HEK293 (cell line): ENCODE data around the gene HYAL4.

Source experiments
- CTCF ChIA-PET: fragments of 350-600 bp; formaldehyde crosslinking; extraction: SDS; loops from one replicate; lab custom pipeline; 2021; ENCODE audit warnings: antibody characterized with exemption; lab: Yijun Ruan, JAX
- POLR2A ChIA-PET: fragments of 300-600 bp; formaldehyde crosslinking; extraction: SDS; loops from one replicate; lab custom pipeline; 2020; ENCODE audit warnings: antibody characterized with exemption, inconsistent platforms; lab: Yijun Ruan, JAX
- H3K27ac ChIP-seq: fragments of 200-500 bp; sonication (Bioruptor generic); 2 replicates; pipeline ENCODE4 v1.5.1; 2014; ENCODE audit warnings: low read depth, low read length, control low read depth, inconsistent platforms; ENCODE audit errors: extremely low read depth
- H3K36me3 ChIP-seq, 2 experiments: fragments of 200-500 bp in 1 of 2; sonication (Bioruptor generic) in 1 of 2; 1 replicate in 1 of 2; 2 replicates in 1 of 2; pipeline ENCODE4 v1.5.1; 2014 to 2017; ENCODE audit warnings: inconsistent platforms in 2 of 2, low read length in 2 of 2; ENCODE audit not compliant: control insufficient read depth in 2 of 2, insufficient read depth in 1 of 2
- H3K4me1 ChIP-seq: fragments of 200-500 bp; sonication (Bioruptor generic); 2 replicates; pipeline ENCODE4 v1.5.1; 2014; ENCODE audit warnings: mild to moderate bottlenecking, low read length, inconsistent platforms; ENCODE audit not compliant: control insufficient read depth, insufficient read depth
- H3K4me3 ChIP-seq: 2 replicates; pipeline ENCODE4 v1.5.1; 2011; ENCODE audit warnings: low read depth, mild to moderate bottlenecking, control low read depth, low read length, moderate library complexity
- H3K9me3 ChIP-seq: fragments of 200-500 bp; sonication (Bioruptor generic); 2 replicates; pipeline ENCODE4 v1.5.1; 2014; ENCODE audit warnings: low read depth, low read length, inconsistent platforms; ENCODE audit not compliant: control insufficient read depth, insufficient read depth
- KLF10 ChIP-seq: fragments of 450-650 bp; IDR thresholded peaks from 2 replicates; pipeline ENCODE4 v1.5.1; 2018; ENCODE audit warnings: missing biosample characterization, mild to moderate bottlenecking, missing genetic modification characterization
- KLF8 ChIP-seq: fragments of 450-650 bp; formaldehyde crosslinking; IDR thresholded peaks from 2 replicates; pipeline ENCODE4 v1.5.1; 2016; ENCODE audit warnings: missing biosample characterization, missing genetic modification characterization
- YY2 ChIP-seq: fragments of 450-650 bp; formaldehyde crosslinking; IDR thresholded peaks from 2 replicates; pipeline ENCODE4 v1.5.1; 2016; ENCODE audit warnings: missing biosample characterization, missing genetic modification characterization
- ZEB2 ChIP-seq: fragments of 450-650 bp; formaldehyde crosslinking; IDR thresholded peaks from 2 replicates; pipeline ENCODE4 v1.5.1; 2016; ENCODE audit warnings: missing biosample characterization, missing genetic modification characterization
- ZFP3 ChIP-seq: fragments of 450-650 bp; formaldehyde crosslinking; IDR thresholded peaks from 2 replicates; pipeline ENCODE4 v1.5.1; 2016; ENCODE audit warnings: low read depth, missing biosample characterization, missing genetic modification characterization
- ZNF10 ChIP-seq: fragments of 450-650 bp; formaldehyde crosslinking; IDR thresholded peaks from 2 replicates; pipeline ENCODE4 v1.5.1; 2017; ENCODE audit warnings: missing biosample characterization, missing genetic modification characterization
- ZNF112 ChIP-seq: fragments of 450-650 bp; formaldehyde crosslinking; IDR thresholded peaks from 2 replicates; pipeline ENCODE4 v1.5.0; 2017; ENCODE audit warnings: missing biosample characterization, missing genetic modification characterization
- ZNF214 ChIP-seq: fragments of 450-650 bp; formaldehyde crosslinking; IDR thresholded peaks from 2 replicates; pipeline ENCODE4 v1.5.1; 2017; ENCODE audit warnings: missing biosample characterization, mild to moderate bottlenecking, missing genetic modification characterization, borderline replicate concordance
- ZNF248 ChIP-seq: fragments of 450-650 bp; formaldehyde crosslinking; IDR thresholded peaks from 2 replicates; pipeline ENCODE4 v1.5.1; 2017; ENCODE audit warnings: missing biosample characterization, missing genetic modification characterization
- ZNF561 ChIP-seq: fragments of 450-650 bp; IDR thresholded peaks from 2 replicates; pipeline ENCODE4 v1.5.1; 2018; ENCODE audit warnings: missing biosample characterization, missing genetic modification characterization, borderline replicate concordance
- ZNF596 ChIP-seq: fragments of 450-650 bp; IDR thresholded peaks from 2 replicates; pipeline ENCODE4 v1.5.0; 2018; ENCODE audit warnings: missing biosample characterization, mild to moderate bottlenecking, missing genetic modification characterization, moderate library complexity
- ZNF654 ChIP-seq: fragments of 450-650 bp; formaldehyde crosslinking; IDR thresholded peaks from 2 replicates; pipeline ENCODE4 v1.5.1; 2016; ENCODE audit warnings: low read depth, missing biosample characterization, missing genetic modification characterization
- TF ChIP-seq, protein P1 (sequence below): fragments of 450-650 bp; formaldehyde crosslinking; IDR thresholded peaks from 2 replicates; pipeline ENCODE4 v1.5.1; 2016; ENCODE audit warnings: missing biosample characterization, missing genetic modification characterization, low read depth
- TF ChIP-seq, protein P2 (sequence below): fragments of 450-650 bp; formaldehyde crosslinking; conservative IDR thresholded peaks from 2 replicates; pipeline ENCODE4 v1.5.1; 2016; ENCODE audit warnings: low read depth, missing biosample characterization, missing genetic modification characterization
- TF ChIP-seq, protein P3 (sequence below): fragments of 450-650 bp; formaldehyde crosslinking; IDR thresholded peaks from 2 replicates; pipeline ENCODE4 v1.5.1; 2017; ENCODE audit warnings: missing biosample characterization, missing genetic modification characterization
- TF ChIP-seq, protein P4 (sequence below): fragments of 450-650 bp; formaldehyde crosslinking; IDR thresholded peaks from 2 replicates; pipeline ENCODE4 v1.5.1; 2016; ENCODE audit warnings: missing biosample characterization, missing genetic modification characterization

HYAL4 gene

GRCh38 chr7:123879628-123880027 is 34.7 kb downstream of the HYAL4 start:
- H3K9me3 ChIP-seq, result no peaks in the 10 kb centered on the region
- H3K27ac ChIP-seq, result no peak overlapping the region
- CTCF ChIA-PET, result interaction anchor here (0.6 to 4.5 kb wide), 3 partner anchors 15 to 197 kb away, joined by 3 to 20 read pairs (median 4); no protein-coding TSS in a partner anchor

DNA sequence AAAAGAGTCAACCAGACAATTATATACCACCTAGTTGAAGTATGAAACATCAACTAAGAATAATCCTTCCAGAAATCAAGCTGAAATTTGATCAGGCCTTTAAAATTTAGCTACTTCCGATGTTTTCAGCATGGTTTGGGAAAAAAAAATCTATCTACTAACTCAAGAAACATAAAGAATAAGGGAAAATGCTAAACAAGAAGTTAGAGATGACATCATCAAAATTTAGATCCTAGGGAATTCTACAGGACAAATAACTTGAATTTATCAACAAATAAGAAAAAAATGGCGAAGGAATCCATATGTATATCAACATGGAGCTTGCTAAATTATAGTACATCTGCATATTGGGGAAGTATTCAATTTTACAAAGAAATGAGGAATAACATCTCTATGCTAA is 36.3 kb downstream of the HYAL4 start:
- Histone ChIP-seq H3K9me3 (no peaks in the 10 kb centered on the region), H3K27ac (no peak overlapping the region), H3K4me1 (no peaks in the 10 kb centered on the region), H3K36me3 (no peaks in the 10 kb centered on the region), H3K4me3 (no peak overlapping the region)
- POLR2A ChIA-PET, result no interaction called here
- TF ChIP-seq ZNF112 (tag by site-specific recombination), result no peak
- TF ChIP-seq, protein P1, sequence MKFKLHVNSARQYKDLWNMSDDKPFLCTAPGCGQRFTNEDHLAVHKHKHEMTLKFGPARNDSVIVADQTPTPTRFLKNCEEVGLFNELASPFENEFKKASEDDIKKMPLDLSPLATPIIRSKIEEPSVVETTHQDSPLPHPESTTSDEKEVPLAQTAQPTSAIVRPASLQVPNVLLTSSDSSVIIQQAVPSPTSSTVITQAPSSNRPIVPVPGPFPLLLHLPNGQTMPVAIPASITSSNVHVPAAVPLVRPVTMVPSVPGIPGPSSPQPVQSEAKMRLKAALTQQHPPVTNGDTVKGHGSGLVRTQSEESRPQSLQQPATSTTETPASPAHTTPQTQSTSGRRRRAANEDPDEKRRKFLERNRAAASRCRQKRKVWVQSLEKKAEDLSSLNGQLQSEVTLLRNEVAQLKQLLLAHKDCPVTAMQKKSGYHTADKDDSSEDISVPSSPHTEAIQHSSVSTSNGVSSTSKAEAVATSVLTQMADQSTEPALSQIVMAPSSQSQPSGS (tag by site-specific recombination), result peak; percentile 74; the same call in 1 of the 2 replicates
- TF ChIP-seq, all 188 proteins: peak for 1
- CTCF ChIA-PET, result interaction anchor here (0.8 to 4.5 kb wide), 4 partner anchors 9 to 245 kb away, joined by 3 to 20 read pairs (median 6); no protein-coding TSS in a partner anchor

More at GRCh38 chr7:123879628-123880027, 34.7 kb downstream of the HYAL4 start:
- no peaks in the 10 kb centered on the region for H3K4me1 ChIP-seq
- TF ChIP-seq ZNF596 (tag by site-specific recombination) (no peak), ZEB2 (tag by site-specific recombination) (no peak), ZNF561 (no peak), KLF8 (tag by site-specific recombination) (no peak), KLF10 (no peak), ZNF248 (tag by site-specific recombination) (no peak), ZFP3 (no peak), ZNF654 (tag by site-specific recombination) (no peak), ZNF10 (tag by site-specific recombination) (no peak), ZNF214 (tag by site-specific recombination) (no peak), YY2 (no peak)
- TF ChIP-seq, protein P2, sequence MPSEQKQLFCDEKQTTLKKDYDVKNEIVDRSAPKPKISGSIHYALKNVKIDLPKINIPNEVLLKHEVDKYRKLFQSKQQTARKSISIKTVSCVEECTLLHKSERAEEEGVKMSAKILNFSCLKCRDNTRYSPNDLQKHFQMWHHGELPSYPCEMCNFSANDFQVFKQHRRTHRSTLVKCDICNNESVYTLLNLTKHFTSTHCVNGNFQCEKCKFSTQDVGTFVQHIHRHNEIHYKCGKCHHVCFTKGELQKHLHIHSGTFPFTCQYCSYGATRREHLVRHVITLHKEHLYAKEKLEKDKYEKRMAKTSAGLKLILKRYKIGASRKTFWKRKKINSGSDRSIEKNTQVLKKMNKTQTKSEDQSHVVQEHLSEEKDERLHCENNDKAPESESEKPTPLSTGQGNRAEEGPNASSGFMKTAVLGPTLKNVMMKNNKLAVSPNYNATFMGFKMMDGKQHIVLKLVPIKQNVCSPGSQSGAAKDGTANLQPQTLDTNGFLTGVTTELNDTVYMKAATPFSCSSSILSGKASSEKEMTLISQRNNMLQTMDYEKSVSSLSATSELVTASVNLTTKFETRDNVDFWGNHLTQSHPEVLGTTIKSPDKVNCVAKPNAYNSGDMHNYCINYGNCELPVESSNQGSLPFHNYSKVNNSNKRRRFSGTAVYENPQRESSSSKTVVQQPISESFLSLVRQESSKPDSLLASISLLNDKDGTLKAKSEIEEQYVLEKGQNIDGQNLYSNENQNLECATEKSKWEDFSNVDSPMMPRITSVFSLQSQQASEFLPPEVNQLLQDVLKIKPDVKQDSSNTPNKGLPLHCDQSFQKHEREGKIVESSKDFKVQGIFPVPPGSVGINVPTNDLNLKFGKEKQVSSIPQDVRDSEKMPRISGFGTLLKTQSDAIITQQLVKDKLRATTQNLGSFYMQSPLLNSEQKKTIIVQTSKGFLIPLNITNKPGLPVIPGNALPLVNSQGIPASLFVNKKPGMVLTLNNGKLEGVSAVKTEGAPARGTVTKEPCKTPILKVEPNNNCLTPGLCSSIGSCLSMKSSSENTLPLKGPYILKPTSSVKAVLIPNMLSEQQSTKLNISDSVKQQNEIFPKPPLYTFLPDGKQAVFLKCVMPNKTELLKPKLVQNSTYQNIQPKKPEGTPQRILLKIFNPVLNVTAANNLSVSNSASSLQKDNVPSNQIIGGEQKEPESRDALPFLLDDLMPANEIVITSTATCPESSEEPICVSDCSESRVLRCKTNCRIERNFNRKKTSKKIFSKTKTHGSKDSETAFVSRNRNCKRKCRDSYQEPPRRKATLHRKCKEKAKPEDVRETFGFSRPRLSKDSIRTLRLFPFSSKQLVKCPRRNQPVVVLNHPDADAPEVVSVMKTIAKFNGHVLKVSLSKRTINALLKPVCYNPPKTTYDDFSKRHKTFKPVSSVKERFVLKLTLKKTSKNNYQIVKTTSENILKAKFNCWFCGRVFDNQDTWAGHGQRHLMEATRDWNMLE (tag by site-specific recombination), result no peak
- TF ChIP-seq, protein P3, sequence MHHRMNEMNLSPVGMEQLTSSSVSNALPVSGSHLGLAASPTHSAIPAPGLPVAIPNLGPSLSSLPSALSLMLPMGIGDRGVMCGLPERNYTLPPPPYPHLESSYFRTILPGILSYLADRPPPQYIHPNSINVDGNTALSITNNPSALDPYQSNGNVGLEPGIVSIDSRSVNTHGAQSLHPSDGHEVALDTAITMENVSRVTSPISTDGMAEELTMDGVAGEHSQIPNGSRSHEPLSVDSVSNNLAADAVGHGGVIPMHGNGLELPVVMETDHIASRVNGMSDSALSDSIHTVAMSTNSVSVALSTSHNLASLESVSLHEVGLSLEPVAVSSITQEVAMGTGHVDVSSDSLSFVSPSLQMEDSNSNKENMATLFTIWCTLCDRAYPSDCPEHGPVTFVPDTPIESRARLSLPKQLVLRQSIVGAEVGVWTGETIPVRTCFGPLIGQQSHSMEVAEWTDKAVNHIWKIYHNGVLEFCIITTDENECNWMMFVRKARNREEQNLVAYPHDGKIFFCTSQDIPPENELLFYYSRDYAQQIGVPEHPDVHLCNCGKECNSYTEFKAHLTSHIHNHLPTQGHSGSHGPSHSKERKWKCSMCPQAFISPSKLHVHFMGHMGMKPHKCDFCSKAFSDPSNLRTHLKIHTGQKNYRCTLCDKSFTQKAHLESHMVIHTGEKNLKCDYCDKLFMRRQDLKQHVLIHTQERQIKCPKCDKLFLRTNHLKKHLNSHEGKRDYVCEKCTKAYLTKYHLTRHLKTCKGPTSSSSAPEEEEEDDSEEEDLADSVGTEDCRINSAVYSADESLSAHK (tag by site-specific recombination), result no peak
- TF ChIP-seq, protein P4, sequence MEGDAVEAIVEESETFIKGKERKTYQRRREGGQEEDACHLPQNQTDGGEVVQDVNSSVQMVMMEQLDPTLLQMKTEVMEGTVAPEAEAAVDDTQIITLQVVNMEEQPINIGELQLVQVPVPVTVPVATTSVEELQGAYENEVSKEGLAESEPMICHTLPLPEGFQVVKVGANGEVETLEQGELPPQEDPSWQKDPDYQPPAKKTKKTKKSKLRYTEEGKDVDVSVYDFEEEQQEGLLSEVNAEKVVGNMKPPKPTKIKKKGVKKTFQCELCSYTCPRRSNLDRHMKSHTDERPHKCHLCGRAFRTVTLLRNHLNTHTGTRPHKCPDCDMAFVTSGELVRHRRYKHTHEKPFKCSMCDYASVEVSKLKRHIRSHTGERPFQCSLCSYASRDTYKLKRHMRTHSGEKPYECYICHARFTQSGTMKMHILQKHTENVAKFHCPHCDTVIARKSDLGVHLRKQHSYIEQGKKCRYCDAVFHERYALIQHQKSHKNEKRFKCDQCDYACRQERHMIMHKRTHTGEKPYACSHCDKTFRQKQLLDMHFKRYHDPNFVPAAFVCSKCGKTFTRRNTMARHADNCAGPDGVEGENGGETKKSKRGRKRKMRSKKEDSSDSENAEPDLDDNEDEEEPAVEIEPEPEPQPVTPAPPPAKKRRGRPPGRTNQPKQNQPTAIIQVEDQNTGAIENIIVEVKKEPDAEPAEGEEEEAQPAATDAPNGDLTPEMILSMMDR (tag by site-specific recombination), result no peak
- TF ChIP-seq, all 188 proteins: peak for 0
- Histone ChIP-seq H3K36me3 (no peaks in the 10 kb centered on the region), H3K4me3 (no peak overlapping the region)
- POLR2A ChIA-PET, result no interaction called here
